ENCODE measurements around the gene CCDC136.

Gene CCDC136

GRCh38 chr7:128777156-128778123 lies 14.3 kb upstream of the CCDC136 start:
- DNase-seq, result no peak

- no peak for DNase-seq
These were observed 12.8 kb upstream of the CCDC136 start for GRCh38 chr7:128778946-128779345.

DNA sequence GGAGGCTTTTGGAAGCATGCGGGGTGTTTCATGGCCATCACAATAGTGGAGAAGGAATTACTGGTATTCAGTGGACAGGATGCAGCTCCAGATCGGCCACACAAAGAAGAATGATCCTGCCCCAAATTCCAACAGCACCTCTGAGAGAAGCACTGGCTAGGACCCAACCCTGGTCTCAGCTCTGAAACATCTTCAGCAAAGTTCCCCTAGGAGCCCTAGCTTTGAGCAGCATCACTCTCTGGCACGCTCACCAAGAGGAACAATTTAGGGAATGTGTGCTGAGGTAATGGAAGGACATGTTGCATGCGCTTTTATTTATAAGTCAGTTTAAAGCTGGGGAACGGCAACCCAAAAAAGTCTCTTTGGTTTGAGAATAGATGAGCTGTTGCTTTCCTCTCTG lies 10.6 kb upstream of the CCDC136 start:
- no peak for DNase-seq

- DNase-seq, result no peak
These were observed 9.9 kb upstream of the CCDC136 start for GRCh38 chr7:128781851-128782250.

GRCh38 chr7:128783143-128783861 lies 8.5 kb upstream of the CCDC136 start:
- DNase-seq, result no peak

GRCh38 chr7:128785738-128786137 lies 6.0 kb upstream of the CCDC136 start:
- DNase-seq, result no peak

- no peak for DNase-seq
These were observed 3.0 kb upstream of the CCDC136 start for GRCh38 chr7:128788446-128789412.

- DNase-seq, result no peak
These were observed 1.3 kb upstream of the CCDC136 start for GRCh38 chr7:128790315-128791041.

- no peak for DNase-seq
These were observed 182 bp downstream of the CCDC136 start for GRCh38 chr7:128791972-128792327.

GRCh38 chr7:128792471-128793180 lies 858 bp downstream of the CCDC136 start:
- DNase-seq, result no peak

- no peak for DNase-seq
These were observed 1.4 kb downstream of the CCDC136 start for GRCh38 chr7:128793181-128793547.

- DNase-seq, result no peak
These were observed 2.3 kb downstream of the CCDC136 start for GRCh38 chr7:128794020-128794419.

DNA sequence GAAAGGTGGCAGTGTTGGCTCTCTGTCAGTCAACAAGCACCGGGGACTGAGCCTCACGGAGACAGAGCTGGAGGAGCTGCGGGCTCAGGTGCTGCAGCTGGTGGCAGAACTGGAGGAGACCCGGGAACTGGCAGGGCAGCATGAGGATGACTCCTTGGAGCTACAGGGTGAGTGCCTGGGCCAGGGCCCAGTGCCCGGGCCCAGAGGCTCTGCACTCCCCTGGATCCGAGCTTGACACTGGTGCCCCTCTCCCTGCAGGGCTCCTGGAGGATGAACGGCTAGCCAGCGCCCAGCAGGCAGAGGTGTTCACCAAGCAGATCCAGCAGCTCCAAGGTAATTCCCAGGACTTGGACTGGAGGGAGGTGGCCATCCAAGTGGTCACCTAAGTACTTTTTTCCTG lies 2.7 kb downstream of the CCDC136 start:
- no peak for DNase-seq

- no peak for DNase-seq
These were observed 3.4 kb downstream of the CCDC136 start for GRCh38 chr7:128795129-128795528.

GRCh38 chr7:128796327-128796726 lies 4.6 kb downstream of the CCDC136 start:
- no peak for DNase-seq

DNA sequence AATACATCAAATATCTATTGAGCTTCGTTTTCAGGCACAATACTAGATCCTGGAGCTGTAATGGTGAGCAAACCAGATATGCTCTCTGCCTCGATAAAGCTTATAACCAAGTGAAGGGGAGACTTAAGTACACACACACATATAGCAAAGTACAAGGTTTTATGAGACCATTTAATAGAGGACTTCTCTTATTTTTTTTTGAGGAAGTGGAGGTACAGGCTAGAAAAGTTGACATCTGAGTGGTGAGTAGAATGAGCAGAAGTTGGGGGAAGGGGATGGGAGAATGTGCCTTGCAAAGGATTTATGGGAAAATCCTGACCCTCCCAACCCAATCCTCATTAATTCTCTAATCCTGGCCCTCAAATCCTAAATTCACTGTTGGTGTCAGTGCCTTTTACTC lies 7.7 kb downstream of the CCDC136 start:
- no peak for DNase-seq

DNA sequence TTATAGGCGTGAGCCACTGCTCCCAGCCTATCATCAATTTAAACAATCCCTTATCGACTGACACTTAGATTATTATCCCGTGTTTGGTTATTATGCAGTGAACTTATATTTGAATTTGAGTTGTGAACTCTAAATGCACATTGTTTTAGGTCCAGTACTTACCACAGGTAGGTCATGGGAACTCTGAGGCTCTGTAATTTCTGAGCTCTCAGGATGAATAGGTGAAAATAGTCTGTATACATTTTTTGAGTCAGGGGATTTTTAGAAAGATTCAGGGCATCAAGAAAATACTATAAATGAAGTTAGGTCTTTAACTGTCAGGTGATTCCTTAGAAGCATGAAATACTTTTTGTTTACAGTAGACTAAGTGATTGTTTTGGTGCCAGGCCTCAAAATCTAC lies 8.8 kb downstream of the CCDC136 start:
- no peak for DNase-seq

- DNase-seq, result no peak
These were observed 9.2 kb downstream of the CCDC136 start for GRCh38 chr7:128801003-128801402.

- no peak for DNase-seq
These were observed 10.1 kb downstream of the CCDC136 start for GRCh38 chr7:128801667-128802418.

DNA sequence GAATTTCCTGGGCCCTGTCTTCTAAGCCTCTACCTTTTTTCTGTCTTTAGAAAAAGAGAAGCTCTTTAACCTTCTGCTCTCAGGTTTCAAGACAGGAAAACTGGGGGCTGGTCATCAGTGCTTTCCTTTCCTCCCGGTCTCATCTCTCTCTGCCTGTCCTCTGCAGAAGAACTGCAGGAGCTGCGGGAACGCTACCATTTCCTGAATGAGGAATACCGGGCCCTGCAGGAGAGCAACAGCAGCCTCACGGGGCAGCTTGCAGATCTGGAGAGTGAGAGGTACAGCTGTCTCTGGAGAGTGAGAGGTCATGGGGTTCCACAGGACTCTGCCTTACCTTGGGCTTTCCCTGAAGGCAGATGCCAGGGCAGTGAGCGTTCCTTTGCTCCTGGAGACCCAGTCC lies 12.7 kb downstream of the CCDC136 start:
- no peak for DNase-seq

GRCh38 chr7:128805225-128805624 lies 13.5 kb downstream of the CCDC136 start:
- DNase-seq, result no peak

All from NCI-H187 (cell line).